GM19328 (cell line): ENCODE results near the gene CBFA2T2.

Experiments used
- ATAC-seq: cut with Tn5 transposase; IDR thresholded peaks from one replicate; pipeline ENCODE4 v1.9.1; 2021; ENCODE audit warnings: mild to moderate bottlenecking, moderate library complexity; ENCODE audit not compliant: unreplicated experiment

CBFA2T2 gene

GRCh38 chr20:33676121-33676520, 186.2 kb downstream of the CBFA2T2 start:
- ATAC-seq, result no peak

- ATAC-seq, result no peak
Observed at GRCh38 chr20:33676652-33677645, 187.1 kb downstream of the CBFA2T2 start.

GRCh38 chr20:33677991-33678702, 188.3 kb downstream of the CBFA2T2 start:
- ATAC-seq, result no peak

DNA sequence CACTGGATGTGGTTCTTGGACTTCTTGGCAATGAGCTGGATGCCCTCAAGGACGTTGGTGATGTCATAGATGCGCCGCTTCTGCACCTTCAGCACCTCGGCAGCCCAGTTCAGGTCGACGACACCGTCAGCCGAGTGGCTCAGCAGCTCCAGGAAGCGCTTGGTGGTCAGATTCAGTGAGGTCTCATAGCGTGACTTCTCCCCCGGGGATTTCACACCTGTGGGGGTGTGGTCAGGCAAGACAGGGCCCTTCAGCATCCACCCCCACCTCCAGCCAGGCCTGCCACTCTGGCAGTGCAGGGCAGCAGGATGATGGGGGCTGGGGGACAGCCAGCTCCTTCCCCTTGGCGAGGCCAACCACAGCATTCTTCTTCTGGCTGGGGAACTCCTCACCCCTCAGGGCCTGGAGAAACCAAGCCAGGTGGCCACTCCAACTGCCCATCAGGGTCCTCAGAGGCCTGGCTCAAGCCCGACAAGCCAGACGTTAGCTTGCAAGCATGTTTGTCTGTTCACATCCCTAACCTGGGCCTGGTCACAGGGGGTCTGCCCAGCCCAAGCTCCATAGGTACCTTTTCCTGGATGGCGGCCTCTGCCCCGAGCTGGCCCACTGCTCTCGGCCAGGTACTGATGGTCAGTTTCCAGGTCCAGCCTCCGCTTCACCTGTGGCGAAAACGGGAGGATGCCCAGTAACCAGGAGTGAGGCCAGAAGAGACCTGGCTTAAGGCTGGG, 190.0 kb downstream of the CBFA2T2 start:
- ATAC-seq, result peak; percentile 45

DNA sequence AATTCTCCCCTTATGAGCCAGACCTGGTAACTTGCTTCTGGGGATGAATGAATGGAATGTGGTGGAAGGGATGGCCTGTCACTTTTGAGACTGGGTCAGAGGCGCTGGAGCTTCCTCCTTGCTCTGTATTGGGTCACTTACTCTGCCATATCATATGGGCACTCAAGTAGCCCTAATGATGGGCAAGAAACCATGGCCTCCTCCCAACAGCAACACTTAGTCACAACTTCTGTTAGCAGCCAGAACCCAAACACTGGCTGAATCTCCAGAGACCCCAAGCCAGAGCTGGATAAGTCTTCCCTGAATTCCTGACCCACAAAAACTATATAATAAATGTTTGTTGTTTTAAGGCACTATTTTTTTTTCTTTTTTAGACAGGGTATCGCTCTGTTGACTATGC, 190.8 kb downstream of the CBFA2T2 start:
- ATAC-seq, result no peak

DNA sequence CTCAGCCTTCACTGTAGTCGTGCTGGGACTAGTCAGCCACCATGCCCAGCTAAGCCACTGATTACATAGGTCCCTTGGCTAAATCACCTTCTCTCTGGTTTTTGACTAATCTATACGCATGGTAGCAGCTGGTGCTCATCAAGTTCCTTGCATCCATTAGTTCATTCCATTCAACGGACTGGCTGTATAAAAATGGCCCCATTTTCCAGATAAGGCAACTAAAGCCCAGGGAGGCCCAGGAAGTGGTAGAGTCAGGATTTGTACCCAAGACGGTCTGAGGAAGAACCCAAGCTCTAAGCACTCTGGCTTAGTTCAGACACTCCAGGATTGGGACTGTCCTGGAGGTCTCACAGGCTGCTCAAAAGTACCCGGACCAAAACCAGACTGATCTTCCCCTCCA, 191.4 kb downstream of the CBFA2T2 start:
- no peak for ATAC-seq

GRCh38 chr20:33681728-33682353, 191.9 kb downstream of the CBFA2T2 start:
- ATAC-seq, result no peak

- no peak for ATAC-seq
Observed at GRCh38 chr20:33684533-33685327, 194.8 kb downstream of the CBFA2T2 start.

GRCh38 chr20:33685328-33686099, 195.6 kb downstream of the CBFA2T2 start:
- peak; percentile 33 for ATAC-seq

DNA sequence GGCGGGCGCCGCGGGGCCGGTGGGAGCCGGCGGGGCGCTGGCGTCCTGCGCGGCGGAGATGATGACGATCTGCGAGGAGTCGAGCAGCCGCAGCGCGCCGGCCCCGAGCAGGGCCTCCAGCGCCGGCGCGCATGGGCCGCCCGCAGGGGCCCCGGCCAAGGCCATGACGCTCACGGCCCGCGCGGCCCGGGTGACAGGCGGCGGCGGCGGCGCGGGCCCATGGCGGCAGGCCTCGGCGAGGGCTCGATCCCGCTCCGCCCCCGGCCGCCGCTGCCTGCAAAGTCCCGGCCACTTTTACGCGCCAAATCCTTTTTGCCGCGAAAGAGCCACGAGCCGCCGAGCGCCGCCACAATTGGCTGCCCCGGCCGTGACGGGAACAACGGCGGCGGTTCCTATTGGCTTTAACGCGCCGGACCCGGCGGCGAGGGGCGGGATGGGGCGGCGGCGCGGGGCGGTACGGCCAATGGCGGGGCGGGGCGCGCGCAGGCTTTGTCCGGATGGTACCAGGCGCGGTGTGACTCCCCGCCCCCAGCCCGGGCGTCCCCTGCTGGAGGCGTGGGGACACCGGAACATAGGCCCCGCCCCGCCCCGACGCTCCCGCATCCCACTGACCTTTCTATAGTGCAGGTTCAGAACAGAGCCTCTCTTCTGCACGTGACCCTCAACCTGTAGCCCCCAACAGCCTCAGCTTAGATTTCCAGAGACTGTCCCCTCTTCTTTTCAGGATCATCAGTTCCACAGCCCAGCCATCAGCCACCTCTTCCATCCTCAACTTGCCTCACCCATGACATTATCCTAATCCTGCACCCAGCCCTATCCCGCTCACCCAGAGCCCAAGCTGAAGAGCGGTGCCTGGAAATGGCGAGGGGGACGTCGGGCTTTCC, 196.4 kb downstream of the CBFA2T2 start, which contains the start of gene E2F1:
Gene E2F1 (minus strand): TSS at position 286 of the 884 bp plus-strand sequence. CDS start 121 bp downstream, at position 165.
- ATAC-seq, result peak; percentile 77

DNA sequence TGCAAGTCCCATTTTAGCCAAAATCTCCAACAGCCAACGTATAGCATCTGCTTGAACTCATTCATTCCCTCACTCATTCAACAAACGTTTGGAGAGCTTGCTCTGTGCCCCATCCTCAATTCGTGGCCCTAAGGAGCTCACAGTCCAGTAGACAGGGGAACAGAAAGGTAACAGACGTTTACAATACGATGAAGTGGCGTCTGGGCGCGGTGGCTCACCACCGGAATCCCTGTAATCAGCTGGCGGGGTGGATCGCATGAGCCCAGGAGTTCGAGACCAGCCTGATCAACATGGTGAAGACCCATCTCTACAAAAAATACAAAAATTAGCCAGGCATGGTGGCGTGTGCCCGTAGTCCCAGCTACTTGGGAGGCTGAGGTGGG, 197.1 kb downstream of the CBFA2T2 start:
- ATAC-seq, result no peak

GRCh38 chr20:33687370-33687915, 197.5 kb downstream of the CBFA2T2 start:
- no peak for ATAC-seq

DNA sequence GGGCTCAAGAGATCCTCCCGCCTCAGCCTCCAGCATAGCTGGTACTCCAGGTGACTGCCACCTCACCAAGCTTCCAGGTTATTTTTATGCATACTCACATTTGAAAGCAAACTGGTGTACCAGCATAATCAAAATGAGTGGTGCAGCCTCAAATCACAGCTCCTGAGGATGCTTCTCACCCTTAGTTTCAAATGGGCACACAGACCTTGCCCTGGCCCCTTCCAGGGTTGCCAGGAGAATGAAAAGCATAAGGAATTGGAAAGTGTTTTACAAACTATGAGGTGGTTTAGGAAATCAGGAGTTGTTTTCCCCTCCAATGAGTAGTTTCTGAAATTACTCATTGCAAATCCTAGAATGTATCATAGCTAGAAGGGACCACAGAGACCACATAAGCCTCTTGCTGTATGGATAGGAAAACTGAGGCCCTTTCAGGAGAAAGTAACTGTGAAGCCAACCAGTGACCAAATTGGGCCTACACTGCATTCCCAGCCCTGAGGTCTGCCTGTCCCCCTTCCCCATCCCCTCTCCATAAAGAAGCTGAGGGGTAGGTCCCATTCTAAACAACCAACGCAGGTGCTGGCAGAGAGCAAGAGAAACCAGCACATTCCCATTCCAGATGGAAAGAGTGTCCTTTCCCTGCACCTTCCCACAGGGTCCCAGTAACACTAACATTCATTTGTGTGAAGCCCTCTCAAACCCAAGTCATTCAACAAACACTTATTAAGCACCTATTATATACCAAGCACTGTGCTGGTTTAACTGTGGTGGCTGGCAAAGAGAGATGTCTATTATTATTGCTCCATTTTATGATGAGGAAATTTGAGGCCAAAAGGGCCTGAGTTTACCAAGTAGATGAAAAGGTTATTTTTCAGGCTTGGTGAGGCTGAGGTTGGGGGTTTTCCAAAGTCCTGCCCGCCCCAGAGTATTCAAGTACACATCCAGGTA, 198.4 kb downstream of the CBFA2T2 start:
- no peak for ATAC-seq

- ATAC-seq, result no peak
Observed at GRCh38 chr20:33688938-33689424, 199.1 kb downstream of the CBFA2T2 start.

GRCh38 chr20:33689493-33689892, 199.6 kb downstream of the CBFA2T2 start:
- ATAC-seq, result no peak

DNA sequence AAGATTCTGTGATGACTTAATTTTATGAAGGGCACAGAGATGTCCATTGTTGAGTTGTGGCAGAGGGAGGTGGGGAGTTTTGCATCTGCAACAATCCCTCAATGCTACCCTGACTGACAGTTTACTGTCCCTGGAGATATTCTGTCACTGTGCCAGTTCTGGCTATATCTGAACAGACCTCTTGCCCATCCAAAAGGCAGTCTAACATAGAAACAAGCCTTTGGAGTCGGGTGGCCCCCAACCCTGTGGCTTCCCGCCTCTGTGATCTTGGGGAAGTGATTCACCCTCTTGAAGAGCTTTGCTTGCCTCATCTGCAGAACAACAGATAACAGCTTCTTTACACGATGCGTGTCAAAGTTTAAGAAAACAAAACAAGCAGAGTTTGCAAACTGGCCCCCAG, 200.1 kb downstream of the CBFA2T2 start:
- ATAC-seq, result no peak

GRCh38 chr20:33693289-33693688, 203.4 kb downstream of the CBFA2T2 start:
- no peak for ATAC-seq
